Chondrocyte (in vitro differentiated cells): Measurements from ENCODE around the gene GCAT. TPM values are rescaled to one million over a fixed set of nuclear protein-coding genes. Genes with fewer than 3 reads are reported as not detected.

Experiments used
- DNase-seq: peaks from one replicate; pipeline ENCODE4 v3.0.0; 2021; ENCODE audit warnings: mixed read lengths, low spot score
- H3K27ac Mint-ChIP-seq: one replicate; pipeline ENCODE4 v1.8.0; 2021; ENCODE audit warnings: mild to moderate bottlenecking, moderate library complexity, mixed read lengths; ENCODE audit not compliant: unreplicated experiment
- H3K27me3 Mint-ChIP-seq: 2 replicates; pipeline ENCODE4 v1.8.0; 2021; ENCODE audit warnings: low read depth, mixed read lengths
- H3K36me3 Mint-ChIP-seq: 2 replicates; pipeline ENCODE4 v1.8.0; 2021; ENCODE audit warnings: low read depth, mixed read lengths
- H3K4me1 Mint-ChIP-seq: 2 replicates; pipeline ENCODE4 v1.8.0; 2021; ENCODE audit warnings: low read depth, mild to moderate bottlenecking, mixed read lengths
- H3K4me3 Mint-ChIP-seq: one replicate; pipeline ENCODE4 v1.8.0; 2021; ENCODE audit warnings: mild to moderate bottlenecking, moderate library complexity, mixed read lengths; ENCODE audit not compliant: unreplicated experiment
- H3K9me3 Mint-ChIP-seq: 2 replicates; pipeline ENCODE4 v1.8.0; 2021; ENCODE audit warnings: low read depth, mixed read lengths
- total RNA-seq: library from RNA; stranded (reverse); gene quantifications from 3 replicates; pipeline ENCODE4 v1.2.1, GENCODE V29; 2021
- TF ChIP-seq, protein P1 (sequence below): fragments of 200-600 bp; sonication (generic); IDR thresholded peaks from 2 replicates; pipeline ENCODE4 v1.5.0; 2021; ENCODE audit warnings: antibody characterized with exemption, mild to moderate bottlenecking, moderate library complexity

Gene GCAT
- total RNA-seq, 1 donor from 2014 or later = 24.8 TPM

DNA sequence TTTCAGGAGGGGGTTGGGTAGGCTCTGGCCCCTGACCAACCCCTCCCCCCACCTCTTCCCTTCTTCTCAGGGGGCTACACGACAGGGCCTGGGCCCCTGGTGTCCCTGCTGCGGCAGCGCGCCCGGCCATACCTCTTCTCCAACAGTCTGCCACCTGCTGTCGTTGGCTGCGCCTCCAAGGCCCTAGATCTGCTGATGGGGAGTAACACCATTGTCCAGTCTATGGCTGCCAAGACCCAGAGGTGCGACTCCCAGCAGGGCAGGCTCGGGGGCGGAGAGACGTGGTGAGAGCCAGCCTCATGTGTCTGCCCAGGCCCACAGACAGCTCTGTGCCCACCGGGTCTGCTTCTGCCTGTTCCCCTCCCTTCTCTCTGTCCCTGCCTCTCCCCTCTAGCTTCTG, 7.9 kb downstream of the GCAT start:
- H3K27ac Mint-ChIP-seq = no peak overlapping the region
- H3K9me3 Mint-ChIP-seq = no peaks in the 10 kb centered on the region
- H3K27me3 Mint-ChIP-seq = no peaks in the 10 kb centered on the region
- TF ChIP-seq, protein P1, sequence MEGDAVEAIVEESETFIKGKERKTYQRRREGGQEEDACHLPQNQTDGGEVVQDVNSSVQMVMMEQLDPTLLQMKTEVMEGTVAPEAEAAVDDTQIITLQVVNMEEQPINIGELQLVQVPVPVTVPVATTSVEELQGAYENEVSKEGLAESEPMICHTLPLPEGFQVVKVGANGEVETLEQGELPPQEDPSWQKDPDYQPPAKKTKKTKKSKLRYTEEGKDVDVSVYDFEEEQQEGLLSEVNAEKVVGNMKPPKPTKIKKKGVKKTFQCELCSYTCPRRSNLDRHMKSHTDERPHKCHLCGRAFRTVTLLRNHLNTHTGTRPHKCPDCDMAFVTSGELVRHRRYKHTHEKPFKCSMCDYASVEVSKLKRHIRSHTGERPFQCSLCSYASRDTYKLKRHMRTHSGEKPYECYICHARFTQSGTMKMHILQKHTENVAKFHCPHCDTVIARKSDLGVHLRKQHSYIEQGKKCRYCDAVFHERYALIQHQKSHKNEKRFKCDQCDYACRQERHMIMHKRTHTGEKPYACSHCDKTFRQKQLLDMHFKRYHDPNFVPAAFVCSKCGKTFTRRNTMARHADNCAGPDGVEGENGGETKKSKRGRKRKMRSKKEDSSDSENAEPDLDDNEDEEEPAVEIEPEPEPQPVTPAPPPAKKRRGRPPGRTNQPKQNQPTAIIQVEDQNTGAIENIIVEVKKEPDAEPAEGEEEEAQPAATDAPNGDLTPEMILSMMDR = no peak
- peaks cover 12% of the 10 kb centered on the region for H3K4me1 Mint-ChIP-seq
- no peak overlapping the region for H3K4me3 Mint-ChIP-seq
- H3K36me3 Mint-ChIP-seq = peaks cover 11% of the 10 kb centered on the region
- DNase-seq = peak; percentile 92

DNA sequence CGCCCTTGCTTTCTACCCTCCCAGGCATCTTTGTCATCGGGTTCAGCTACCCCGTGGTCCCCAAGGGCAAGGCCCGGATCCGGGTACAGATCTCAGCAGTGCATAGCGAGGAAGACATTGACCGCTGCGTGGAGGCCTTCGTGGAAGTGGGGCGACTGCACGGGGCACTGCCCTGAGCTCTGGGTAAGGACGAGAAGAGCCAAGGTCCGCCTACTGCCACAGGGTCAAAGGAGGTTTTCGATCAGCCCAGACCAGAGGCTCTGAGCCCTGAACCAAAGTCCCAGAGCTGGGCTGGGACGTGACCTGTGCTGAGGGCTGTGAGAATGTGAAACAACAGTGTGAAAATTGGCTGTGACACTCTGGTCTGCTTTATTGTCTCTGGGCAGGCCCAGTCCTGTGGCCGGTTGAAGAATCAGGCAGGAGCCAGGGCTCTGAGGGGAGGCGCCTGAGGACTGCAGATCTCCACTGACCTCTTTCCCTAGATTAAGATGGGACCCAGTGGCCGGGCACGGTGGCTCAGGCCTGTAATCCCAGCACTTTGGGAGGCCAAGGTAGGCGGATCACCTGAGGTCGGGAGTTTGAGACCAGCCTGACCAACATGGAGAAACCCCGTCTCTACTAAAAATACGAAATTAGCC, 8.9 kb downstream of the GCAT start:
- Mint-ChIP-seq H3K4me3 (no peak overlapping the region), H3K36me3 (peaks cover 11% of the 10 kb centered on the region), H3K4me1 (peaks cover 12% of the 10 kb centered on the region), H3K27me3 (no peaks in the 10 kb centered on the region), H3K27ac (no peak overlapping the region), H3K9me3 (no peaks in the 10 kb centered on the region)
- TF ChIP-seq, protein P1 = no peak
- DNase-seq = peak; percentile 80

DNA sequence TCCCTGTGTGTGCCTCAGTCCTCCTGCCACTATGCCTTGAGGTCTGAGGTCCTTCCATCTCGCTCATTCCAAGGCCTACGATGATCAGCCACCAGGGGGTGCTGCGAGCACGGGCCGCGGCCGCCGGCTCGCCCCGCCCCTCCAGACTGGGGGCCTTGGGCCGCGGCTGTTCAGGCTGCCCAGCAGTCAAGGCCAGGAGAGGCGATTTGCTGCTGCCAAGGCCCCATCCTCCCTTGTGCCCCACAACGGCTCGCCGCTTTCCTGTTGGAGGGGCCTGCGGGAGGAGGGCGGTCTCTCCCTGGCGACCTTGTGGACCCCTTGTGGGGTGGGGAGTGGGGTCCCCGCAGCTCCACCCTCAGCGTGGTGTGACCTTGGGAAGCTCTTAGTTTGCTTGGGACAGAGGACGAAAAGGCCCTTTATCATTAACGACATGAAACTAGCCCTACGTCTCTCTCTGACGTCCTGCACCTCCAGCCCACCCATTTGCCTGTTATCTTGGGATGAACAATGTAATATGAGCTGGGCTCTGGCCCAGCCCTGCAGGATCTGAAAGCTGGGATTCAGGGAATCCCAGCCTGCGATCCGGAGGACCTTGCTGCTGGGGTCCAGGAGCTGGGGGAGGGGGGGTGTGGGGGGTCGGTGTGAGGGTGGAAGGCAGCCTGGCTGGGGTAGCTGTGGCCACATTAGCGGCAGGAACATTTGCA, 10.1 kb downstream of the GCAT start:
- peak; percentile 84 for DNase-seq
- Mint-ChIP-seq H3K9me3 (no peaks in the 10 kb centered on the region), H3K4me1 (peaks cover 12% of the 10 kb centered on the region), H3K27me3 (peaks cover 4% of the 10 kb centered on the region), H3K27ac (peak overlapping the region; percentile 57), H3K4me3 (peak overlapping the region; percentile 55), H3K36me3 (peaks cover 11% of the 10 kb centered on the region)
- TF ChIP-seq, protein P1 = peak; percentile 94

DNA sequence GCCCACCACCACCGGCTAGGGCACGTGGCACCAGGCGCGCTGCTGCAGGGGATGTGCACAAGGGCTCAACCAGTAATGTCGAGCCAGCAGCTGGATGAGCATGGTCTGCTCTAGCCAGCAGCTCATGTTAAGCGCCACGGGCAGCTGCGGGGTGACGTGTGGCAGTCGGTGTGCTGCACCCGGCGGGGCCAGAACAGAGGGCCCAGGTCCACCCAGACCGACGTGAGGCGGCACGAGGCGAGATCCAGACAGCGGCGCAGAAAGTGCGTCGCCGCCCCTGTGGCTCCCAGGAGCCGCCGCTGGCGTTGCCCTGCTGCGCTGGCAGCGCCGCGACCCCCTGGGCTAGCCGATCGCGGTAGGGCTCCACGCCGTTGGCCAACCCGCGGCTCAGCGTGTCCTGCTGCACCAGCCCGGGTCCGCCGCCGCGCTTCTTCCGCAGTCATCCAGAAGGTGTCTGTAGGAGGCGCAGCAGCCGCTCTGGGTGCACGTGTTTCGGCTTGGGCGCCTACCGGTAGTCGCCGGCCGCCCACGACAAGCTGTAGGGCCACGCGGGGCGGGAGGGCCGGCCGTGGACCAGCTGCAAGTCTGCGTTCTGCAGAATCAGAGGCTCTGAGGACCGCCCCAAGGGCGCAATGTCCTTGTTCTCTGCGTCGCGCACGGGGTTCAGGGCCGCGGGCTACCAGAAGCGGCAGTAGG, 10.8 kb downstream of the GCAT start:
- Mint-ChIP-seq H3K4me3 (peak overlapping the region; percentile 55), H3K4me1 (peaks cover 12% of the 10 kb centered on the region), H3K27me3 (peaks cover 4% of the 10 kb centered on the region), H3K36me3 (peaks cover 8% of the 10 kb centered on the region), H3K27ac (no peak overlapping the region), H3K9me3 (no peaks in the 10 kb centered on the region)
- DNase-seq = peak; percentile 91
- TF ChIP-seq, protein P1 = peak; percentile 64

DNA sequence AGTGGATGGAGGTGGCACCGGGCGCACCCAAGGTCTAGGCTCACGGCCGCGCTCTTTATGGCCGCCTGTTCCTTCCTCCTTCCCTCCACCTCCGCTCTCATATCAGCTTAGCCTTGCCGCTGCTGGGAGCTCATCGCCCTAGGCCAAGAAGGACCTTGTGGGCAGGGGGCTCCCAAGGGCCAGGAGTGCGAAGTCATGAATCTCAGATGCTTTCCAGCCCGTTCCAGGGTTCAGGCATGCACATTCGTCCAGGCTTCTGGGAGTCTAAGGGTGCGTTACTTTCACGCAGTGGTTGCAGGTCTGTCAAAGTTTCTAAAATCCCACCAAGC, 11.3 kb downstream of the GCAT start:
- no peak for DNase-seq
- peaks cover 12% of the 10 kb centered on the region for H3K4me1 Mint-ChIP-seq
- no peak overlapping the region for H3K27ac Mint-ChIP-seq
- TF ChIP-seq, protein P1 = no peak
- no peak overlapping the region for H3K4me3 Mint-ChIP-seq
- H3K36me3 Mint-ChIP-seq = peaks cover 8% of the 10 kb centered on the region
- H3K27me3 Mint-ChIP-seq = peaks cover 4% of the 10 kb centered on the region
- no peaks in the 10 kb centered on the region for H3K9me3 Mint-ChIP-seq
